Liver (tissue), 9 donors: ENCODE results near the gene ACTN2. TPM values are rescaled to one million over a fixed set of nuclear protein-coding genes. Genes with fewer than 3 reads are reported as not detected.

ENCODE experiments used
- DNase-seq: peaks from one replicate; pipeline ENCODE4 v3.0.0-alpha.2; 2017; ENCODE audit warnings: low spot score
- H3K27ac ChIP-seq, 2 donors: one replicate each; pipeline ENCODE4 v1.7.0; 2013; ENCODE audit warnings: inconsistent platforms in 2 of 2, low read length in 2 of 2, control low read depth in 1 of 2, low read depth in 1 of 2, mild to moderate bottlenecking in 1 of 2
- H3K27me3 ChIP-seq, 4 donors: one replicate each; pipeline versions ENCODE4 v1.6.1 to v1.7.0; 2013; ENCODE audit warnings: low read length in 3 of 4, inconsistent platforms in 1 of 4, mild to moderate bottlenecking in 1 of 4, moderate library complexity in 1 of 4; ENCODE audit not compliant: control insufficient read depth in 4 of 4, insufficient read depth in 4 of 4
- H3K36me3 ChIP-seq, 4 donors: one replicate each; pipeline versions ENCODE4 v1.6.1 to v1.7.0; 2013; ENCODE audit warnings: low read length in 3 of 4, mild to moderate bottlenecking in 3 of 4, low read depth in 1 of 4, moderate library complexity in 1 of 4; ENCODE audit not compliant: control insufficient read depth in 4 of 4, insufficient read depth in 3 of 4
- H3K4me1 ChIP-seq, 4 donors: one replicate each; pipeline versions ENCODE4 v1.6.1 to v1.7.0; 2013; ENCODE audit warnings: low read length in 3 of 4, mild to moderate bottlenecking in 3 of 4, moderate library complexity in 1 of 4; ENCODE audit not compliant: control insufficient read depth in 4 of 4, insufficient read depth in 4 of 4
- H3K4me3 ChIP-seq, 3 donors: one replicate each; pipeline versions ENCODE4 v1.6.1 to v1.7.0; 2013; ENCODE audit warnings: low read length in 3 of 3, control low read depth in 1 of 3, low read depth in 1 of 3, mild to moderate bottlenecking in 1 of 3
- H3K9ac ChIP-seq, 2 donors: one replicate each; pipeline ENCODE4 v1.7.0; 2013; ENCODE audit warnings: low read length in 2 of 2, mild to moderate bottlenecking in 2 of 2, moderate library complexity in 2 of 2, control low read depth in 1 of 2, low read depth in 1 of 2
- H3K9me3 ChIP-seq, 4 donors: one replicate each; pipeline versions ENCODE4 v1.6.1 to v1.7.0; 2013; ENCODE audit warnings: low read length in 3 of 4; ENCODE audit not compliant: control insufficient read depth in 4 of 4
- ATF3 ChIP-seq: IDR thresholded peaks from 2 replicates; pipeline ENCODE4 v1.6.1; 2016; ENCODE audit warnings: antibody characterized with exemption
- CTCF ChIP-seq: fragments of 150-350 bp; IDR thresholded peaks from 2 replicates; pipeline ENCODE4 v1.5.1; 2017; ENCODE audit warnings: improper control_type of control experiment, low read depth, low read length; ENCODE audit not compliant: missing input control
- GABPA ChIP-seq, 2 donors: IDR thresholded peaks in 1 of 2; conservative IDR thresholded peaks in 1 of 2; 2 replicates each; pipeline ENCODE4 v1.6.1; 2016; ENCODE audit warnings: antibody characterized with exemption in 2 of 2, mild to moderate bottlenecking in 1 of 2, moderate library complexity in 1 of 2
- RAD21 ChIP-seq, 2 donors: IDR thresholded peaks; 2 replicates each; pipeline ENCODE4 v1.6.1; 2016; ENCODE audit warnings: antibody characterized with exemption in 2 of 2, mild to moderate bottlenecking in 2 of 2
- REST ChIP-seq: IDR thresholded peaks from 2 replicates; pipeline ENCODE4 v1.6.1; 2016; ENCODE audit warnings: antibody characterized with exemption, mild to moderate bottlenecking
- RXRA ChIP-seq, 2 donors: IDR thresholded peaks; 2 replicates each; pipeline ENCODE4 v1.6.1; 2017 to 2018; ENCODE audit warnings: antibody characterized with exemption in 2 of 2, mild to moderate bottlenecking in 1 of 2
- TAF1 ChIP-seq: conservative IDR thresholded peaks from 2 replicates; pipeline ENCODE4 v1.6.1; 2016; ENCODE audit warnings: antibody characterized with exemption, mild to moderate bottlenecking
- YY1 ChIP-seq: IDR thresholded peaks from 2 replicates; pipeline ENCODE4 v1.6.1; 2016; ENCODE audit warnings: antibody characterized with exemption, mild to moderate bottlenecking
- WGBS: extraction: QIAGEN DNeasy Blood & Tissue Kit; methylation state at CpG from one replicate; pipeline ENCODE4 v1.1.7; 2013; 5-methylcytosine and 5-hydroxymethylcytosine counted together
- polyA plus RNA-seq, 2 donors: library from polyadenylated mRNA; stranded (reverse) in 1 of 2; unstranded in 1 of 2; fragments of 200-250 nt in 1 of 2; fragments of >200 nt in 1 of 2; fragmentation: Nextera tagmentation in 1 of 2; extraction: Ambion mirVana in 1 of 2; gene quantifications; one replicate each; pipeline versions ENCODE4 v1.2.1 to v1.2.3, GENCODE V29; 2013 to 2015
- total RNA-seq, 2 donors: library from RNA; depleted of rRNA; stranded (reverse); fragments of >200 nt; gene quantifications; one replicate each; pipeline ENCODE4 v1.2.3, GENCODE V29; 2014
- donor health status: healthy.
- donor health status: healthy.
- donor health status: healthy.
- donor health status: healthy.
- donor health status: healthy.

Gene ACTN2
- total and polyA plus RNA-seq, 4 donors, result 0.08 to 0.81 (median 0.15) TPM

- DNase-seq, result no peak
- no peak for TF ChIP-seq REST
- no peak for TF ChIP-seq YY1
- TF ChIP-seq RAD21 (IDR thresholded peaks at IDR 0.05), result no peak
- no peak for TF ChIP-seq RXRA (IDR thresholded peaks at IDR 0.05)
- no peak for TF ChIP-seq ATF3
- Histone ChIP-seq H3K9ac (no peak overlapping the region), H3K4me1 (no peaks in the 10 kb centered on the region), H3K27me3 (peaks cover 0 to 4% (median 0%) of the 10 kb centered on the region in 4 donors), H3K4me3 (no peak overlapping the region), H3K9me3 (no peaks in the 10 kb centered on the region), H3K27ac (no peak overlapping the region), H3K36me3 (no peaks in the 10 kb centered on the region)
- WGBS, result 90% methylated on average over 5 of the region's 5 CpGs
Measured at GRCh38 chr1:236746785-236747184, 60.5 kb downstream of the ACTN2 start.

- H3K27ac ChIP-seq, result no peak overlapping the region
- no peaks in the 10 kb centered on the region for H3K36me3 ChIP-seq
- no peak overlapping the region for H3K4me3 ChIP-seq
- H3K27me3 ChIP-seq, result peaks cover 0 to 4% (median 0%) of the 10 kb centered on the region in 4 donors
- DNase-seq, result no peak
- no peaks in the 10 kb centered on the region for H3K9me3 ChIP-seq
- H3K4me1 ChIP-seq, result no peaks in the 10 kb centered on the region
- H3K9ac ChIP-seq, result no peak overlapping the region
- 81% methylated on average over 6 of the region's 6 CpGs for WGBS
- no peak for TF ChIP-seq GABPA (IDR thresholded peaks at IDR 0.05 in 1 of 2, conservative IDR thresholded peaks at IDR 0.05 in 1 of 2)
Measured at GRCh38 chr1:236747311-236747985, 61.1 kb downstream of the ACTN2 start.

- Histone ChIP-seq H3K4me3 (no peak overlapping the region), H3K27me3 (peaks cover 0 to 4% (median 0%) of the 10 kb centered on the region in 4 donors), H3K36me3 (no peaks in the 10 kb centered on the region), H3K9ac (no peak overlapping the region), H3K27ac (no peak overlapping the region), H3K4me1 (no peaks in the 10 kb centered on the region), H3K9me3 (no peaks in the 10 kb centered on the region)
- 67% methylated on average over 5 of the region's 5 CpGs for WGBS
- DNase-seq, result no peak
- TF ChIP-seq TAF1 (no peak), CTCF (peak; percentile 12)
Measured at GRCh38 chr1:236748268-236748870, 62.1 kb downstream of the ACTN2 start.
